Naive B cell (primary cell): ENCODE results near the gene ESD. TPM values are rescaled to one million over a fixed set of nuclear protein-coding genes. Genes with fewer than 3 reads are reported as not detected.

Experiments
- ATAC-seq, 2 donors: fragments of 150-1000 bp; cut with Tn5 transposase; 2 replicates each; pipeline ENCODE4 v1.10.0; 2021; ENCODE audit warnings: low read depth in 2 of 2, mild to moderate bottlenecking in 2 of 2, moderate library complexity in 2 of 2
- DNase-seq: peaks from one replicate; pipeline ENCODE4 v3.0.0; 2022
- H3K27ac Mint-ChIP-seq, 6 donors: one replicate each; pipeline ENCODE4 v1.8.0; 2020 to 2022; ENCODE audit warnings: mild to moderate bottlenecking in 6 of 6, mixed read lengths in 6 of 6, moderate library complexity in 5 of 6, inconsistent platforms in 2 of 6
- H3K27me3 Mint-ChIP-seq, 3 donors: one replicate each; pipeline ENCODE4 v1.8.0; 2021 to 2022; ENCODE audit warnings: mixed read lengths in 3 of 3, mild to moderate bottlenecking in 1 of 3
- H3K36me3 Mint-ChIP-seq, 2 donors: one replicate each; pipeline ENCODE4 v1.8.0; 2020 to 2022; ENCODE audit warnings: mixed read lengths in 2 of 2, inconsistent platforms in 1 of 2, mild to moderate bottlenecking in 1 of 2
- H3K4me1 Mint-ChIP-seq, 3 donors: one replicate each; pipeline ENCODE4 v1.8.0; 2020 to 2022; ENCODE audit warnings: mixed read lengths in 3 of 3, inconsistent platforms in 1 of 3, mild to moderate bottlenecking in 1 of 3, moderate library complexity in 1 of 3
- H3K4me3 Mint-ChIP-seq, 8 donors: one replicate each; pipeline ENCODE4 v1.8.0; 2020 to 2022; ENCODE audit warnings: mild to moderate bottlenecking in 8 of 8, mixed read lengths in 8 of 8, moderate library complexity in 8 of 8, inconsistent platforms in 2 of 8
- H3K9me3 Mint-ChIP-seq, 7 donors: one replicate each; pipeline ENCODE4 v1.8.0; 2020 to 2022; ENCODE audit warnings: mixed read lengths in 7 of 7, mild to moderate bottlenecking in 5 of 7, inconsistent platforms in 2 of 7, moderate library complexity in 1 of 7
- polyA plus RNA-seq, 6 donors: library from polyadenylated mRNA; unstranded; fragments of 300-500 nt; fragmentation: Illumina TruSeq; gene quantifications; one replicate each; pipeline ENCODE4 v1.2.3, GENCODE V29; 2021; ENCODE audit warnings: low read depth in 6 of 6

ESD gene
- polyA plus RNA-seq, 6 donors from 2014 or later: 96.9 to 178 (median 154) TPM

DNA sequence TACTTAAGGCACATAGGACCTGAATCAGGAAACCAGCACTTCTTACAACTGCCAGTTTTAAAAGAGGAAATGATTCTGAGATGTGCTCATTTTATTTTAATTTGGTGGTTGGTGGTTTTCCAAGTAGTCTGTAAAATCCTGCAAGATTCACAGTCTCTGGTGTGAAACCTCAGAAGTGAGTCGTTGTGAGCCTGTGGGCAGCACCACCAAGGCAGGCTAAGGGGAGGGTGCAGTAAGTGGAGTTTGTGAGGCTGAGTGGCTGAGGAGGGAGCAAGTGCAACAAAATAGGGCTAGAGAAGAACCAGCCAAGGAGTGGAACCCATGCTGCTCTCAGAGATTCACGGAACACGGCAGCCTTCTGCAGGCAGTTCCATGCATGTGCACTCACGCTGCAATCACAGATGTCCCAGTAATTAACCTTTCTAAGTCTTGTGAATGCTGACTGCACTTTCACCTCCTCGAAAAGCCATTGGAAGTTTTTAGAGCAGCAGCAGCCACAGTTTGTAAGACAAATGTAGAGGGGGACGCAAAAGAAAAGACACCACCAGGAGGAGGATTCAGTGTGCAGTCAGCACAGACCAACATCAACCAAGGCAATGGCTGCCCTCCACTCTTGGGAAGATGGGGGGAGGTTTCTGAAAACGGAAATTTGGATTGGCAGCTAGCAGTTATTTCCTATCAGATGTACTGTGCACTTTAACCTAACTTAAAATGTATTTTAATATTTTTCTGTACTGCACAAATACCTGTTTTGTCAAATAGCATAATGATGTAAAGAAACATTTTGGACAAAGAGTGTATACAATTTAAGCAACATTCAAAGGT, 44.9 kb downstream of the ESD start:
- ATAC-seq: peak; percentile 89 to 93
- H3K4me1 Mint-ChIP-seq: peaks cover 17 to 25% (median 20%) of the 10 kb centered on the region in 3 donors
- H3K9me3 Mint-ChIP-seq: no peaks in the 10 kb centered on the region
- peaks cover 5 to 24% of the 10 kb centered on the region in 2 donors for H3K36me3 Mint-ChIP-seq
- peak; percentile 59 for DNase-seq
- peak overlapping the region in 3 of 6 donors; percentile 0 to 19 (median 18) for H3K27ac Mint-ChIP-seq
- H3K4me3 Mint-ChIP-seq: peak overlapping the region in 6 of 8 donors; percentile 13 to 77 (median 39)
- peaks cover 0 to 2% (median 0%) of the 10 kb centered on the region in 3 donors for H3K27me3 Mint-ChIP-seq

GRCh38 chr13:46749951-46750350, 47.0 kb downstream of the ESD start:
- Mint-ChIP-seq H3K9me3 (no peaks in the 10 kb centered on the region), H3K4me3 (no peak overlapping the region), H3K27me3 (no peaks in the 10 kb centered on the region), H3K4me1 (peaks cover 16 to 21% (median 17%) of the 10 kb centered on the region in 3 donors), H3K36me3 (peaks cover 21 to 31% of the 10 kb centered on the region in 2 donors), H3K27ac (peak overlapping the region in 1 of 6 donors; percentile 30)
- DNase-seq: no peak
- no peak for ATAC-seq

- Mint-ChIP-seq H3K4me3 (no peak overlapping the region), H3K27me3 (no peaks in the 10 kb centered on the region), H3K27ac (peak overlapping the region in 1 of 6 donors; percentile 53), H3K36me3 (peaks cover 21 to 41% of the 10 kb centered on the region in 2 donors), H3K9me3 (no peaks in the 10 kb centered on the region), H3K4me1 (peaks cover 13 to 17% (median 16%) of the 10 kb centered on the region in 3 donors)
- ATAC-seq: no peak
- DNase-seq: no peak
Measured at GRCh38 chr13:46748300-46748699, 48.7 kb downstream of the ESD start.

DNA sequence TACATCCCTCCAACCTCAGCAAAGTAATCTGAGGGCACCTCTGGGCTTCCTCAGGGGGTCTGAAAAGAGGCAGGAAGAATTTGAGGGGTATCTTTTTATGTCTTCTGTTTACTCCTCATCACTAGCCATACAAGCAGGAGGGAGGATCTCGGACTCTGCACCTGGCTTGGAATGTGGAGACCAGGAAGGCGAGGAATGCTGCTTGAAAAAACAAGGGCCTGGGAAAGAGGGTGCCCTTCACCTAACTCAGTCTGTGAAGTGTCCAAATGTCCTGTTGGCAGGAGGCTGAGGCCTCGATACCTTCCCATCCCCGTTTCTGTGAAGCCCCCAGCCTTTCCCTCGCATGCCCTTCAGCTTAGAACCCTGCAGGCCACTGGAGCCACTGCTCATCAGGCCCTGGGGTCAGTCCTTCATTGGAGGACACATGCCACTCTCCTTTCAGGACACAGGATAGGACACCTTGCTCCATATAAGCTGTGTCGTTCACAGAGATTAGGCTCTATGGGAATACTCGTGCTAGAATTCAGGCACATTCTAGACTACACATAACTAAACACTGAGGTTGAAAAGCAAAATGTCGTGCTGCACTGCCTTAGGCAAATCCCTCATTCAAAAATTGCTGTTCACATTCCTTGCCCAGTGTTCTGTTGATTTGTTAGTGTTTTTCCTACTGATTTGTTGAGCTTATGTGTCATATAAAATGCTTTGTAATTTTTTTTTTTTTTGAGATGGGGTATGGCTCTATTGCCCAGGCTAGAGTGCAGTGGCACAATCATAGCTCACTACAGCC, 49.7 kb downstream of the ESD start:
- Mint-ChIP-seq H3K27ac (peak overlapping the region in 2 of 6 donors; percentile 26 to 48), H3K4me1 (peaks cover 10 to 14% (median 14%) of the 10 kb centered on the region in 3 donors), H3K4me3 (no peak overlapping the region), H3K36me3 (peaks cover 22 to 41% of the 10 kb centered on the region in 2 donors), H3K27me3 (no peaks in the 10 kb centered on the region), H3K9me3 (no peaks in the 10 kb centered on the region)
- ATAC-seq (no peak), DNase-seq (no peak)

DNA sequence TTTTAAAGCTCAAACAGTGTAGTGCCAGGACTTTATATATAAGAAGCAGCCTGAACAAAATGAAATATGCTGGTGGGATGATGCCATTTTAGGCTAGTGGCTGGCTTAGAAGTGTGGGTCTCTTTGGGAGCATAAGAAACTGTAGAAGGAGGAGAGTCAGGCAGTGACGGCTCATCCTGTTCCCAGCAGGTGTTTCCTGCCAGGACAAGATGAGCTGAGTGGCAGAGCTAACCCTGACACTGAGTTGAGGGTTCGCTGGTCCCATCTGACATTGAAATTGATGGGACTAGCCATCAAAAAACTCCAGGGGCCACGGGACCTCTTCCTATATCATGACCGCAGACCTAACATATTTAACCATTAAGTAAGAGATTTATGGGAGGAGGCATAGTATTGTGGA, 51.3 kb downstream of the ESD start:
- Mint-ChIP-seq H3K27me3 (no peaks in the 10 kb centered on the region), H3K4me1 (peaks cover 0 to 3% (median 2%) of the 10 kb centered on the region in 3 donors), H3K36me3 (peaks cover 32 to 52% of the 10 kb centered on the region in 2 donors), H3K27ac (peak overlapping the region in 2 of 6 donors; percentile 36 to 47), H3K9me3 (no peaks in the 10 kb centered on the region), H3K4me3 (no peak overlapping the region)
- ATAC-seq: no peak
- DNase-seq: no peak

DNA sequence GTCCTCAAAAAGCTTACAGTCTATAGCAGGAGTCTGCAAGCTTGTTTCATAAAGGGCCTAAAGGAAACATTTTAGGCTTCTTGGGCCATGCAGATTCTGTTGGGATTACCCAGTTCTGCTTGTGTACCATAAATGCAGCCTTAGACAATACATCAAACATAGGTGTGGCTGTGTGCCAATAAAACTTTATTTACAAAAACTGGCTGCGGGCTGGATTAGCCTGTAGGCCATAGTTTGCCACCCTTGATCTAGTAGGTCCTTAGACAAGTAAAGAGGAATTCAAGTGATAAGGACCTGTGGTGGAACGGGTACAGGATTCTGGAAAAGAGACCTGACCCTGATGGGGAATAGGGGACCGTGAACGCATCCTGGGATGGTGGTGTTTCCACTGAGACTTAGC, 51.9 kb downstream of the ESD start:
- Mint-ChIP-seq H3K27ac (peak overlapping the region in 2 of 6 donors; percentile 67 to 78), H3K9me3 (no peaks in the 10 kb centered on the region), H3K27me3 (no peaks in the 10 kb centered on the region), H3K4me3 (no peak overlapping the region), H3K36me3 (peaks cover 32 to 45% of the 10 kb centered on the region in 2 donors), H3K4me1 (peaks cover 0 to 3% (median 0%) of the 10 kb centered on the region in 3 donors)
- DNase-seq (no peak), ATAC-seq (no peak)

DNA sequence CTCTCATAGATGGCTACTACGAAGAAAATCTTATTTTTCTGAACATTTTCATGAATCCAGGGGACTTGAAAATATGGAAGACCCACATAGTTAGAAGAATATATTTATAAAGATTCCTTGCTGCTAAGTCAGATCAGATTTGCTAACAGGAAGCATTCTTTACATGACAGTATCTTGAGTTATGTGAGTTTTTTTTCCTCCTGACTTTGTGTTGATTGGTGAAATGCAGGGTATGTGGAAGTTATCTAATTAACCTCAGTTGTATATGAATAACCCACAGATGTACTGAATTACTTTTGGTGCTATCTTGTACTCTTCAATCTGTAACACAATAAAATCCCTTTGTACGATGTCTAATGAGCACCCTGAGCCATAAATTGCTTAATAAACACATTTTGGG, 53.8 kb downstream of the ESD start:
- H3K9me3 Mint-ChIP-seq: no peaks in the 10 kb centered on the region
- peaks cover 32% of the 10 kb centered on the region in 2 donors for H3K36me3 Mint-ChIP-seq
- H3K27ac Mint-ChIP-seq: no peak overlapping the region
- DNase-seq (no peak), ATAC-seq (no peak)
- H3K27me3 Mint-ChIP-seq: no peaks in the 10 kb centered on the region
- peaks cover 0 to 3% (median 0%) of the 10 kb centered on the region in 3 donors for H3K4me1 Mint-ChIP-seq
- H3K4me3 Mint-ChIP-seq: no peak overlapping the region

DNA sequence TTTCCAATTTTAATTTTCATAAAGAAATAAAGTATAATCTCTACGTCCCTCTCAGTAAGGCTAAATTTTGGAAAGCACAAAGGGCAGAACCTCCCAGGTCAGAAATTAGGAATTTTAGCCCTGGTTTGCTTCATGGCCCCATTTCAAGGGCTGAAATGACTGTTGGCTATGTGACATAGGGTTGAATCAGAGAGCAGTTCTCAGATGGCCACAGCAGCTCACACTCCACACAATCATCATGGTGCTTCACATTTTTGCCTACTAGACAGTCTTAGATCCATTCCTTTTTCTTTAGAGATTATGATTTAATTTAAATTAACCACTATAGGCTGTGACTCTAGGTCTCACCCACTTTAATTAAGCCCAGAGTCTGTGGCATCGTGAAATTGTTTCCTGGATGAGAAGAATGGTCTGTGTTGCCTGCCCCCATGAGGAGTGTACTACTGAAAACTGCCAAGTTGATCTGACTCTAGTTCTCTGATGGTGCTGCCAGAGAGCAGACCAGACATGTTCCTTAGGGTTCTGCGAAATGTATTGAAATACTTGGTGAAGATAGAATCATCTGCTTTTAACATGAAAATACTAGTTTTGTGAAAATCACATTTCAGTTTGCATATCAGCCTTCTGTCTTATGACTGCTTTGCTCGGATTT, 57.4 kb downstream of the ESD start:
- Mint-ChIP-seq H3K27me3 (no peaks in the 10 kb centered on the region), H3K27ac (no peak overlapping the region), H3K4me1 (no peaks in the 10 kb centered on the region), H3K36me3 (peaks cover 11 to 21% of the 10 kb centered on the region in 2 donors), H3K4me3 (no peak overlapping the region), H3K9me3 (no peaks in the 10 kb centered on the region)
- ATAC-seq (no peak), DNase-seq (no peak)

- no peak for ATAC-seq
- Mint-ChIP-seq H3K4me1 (no peaks in the 10 kb centered on the region), H3K4me3 (no peak overlapping the region), H3K36me3 (peaks cover 11 to 13% of the 10 kb centered on the region in 2 donors), H3K27ac (no peak overlapping the region), H3K9me3 (no peaks in the 10 kb centered on the region), H3K27me3 (no peaks in the 10 kb centered on the region)
- DNase-seq: no peak
Measured at GRCh38 chr13:46738766-46739165, 58.2 kb downstream of the ESD start.

- H3K4me1 Mint-ChIP-seq: no peaks in the 10 kb centered on the region
- DNase-seq: no peak
- no peaks in the 10 kb centered on the region for H3K9me3 Mint-ChIP-seq
- H3K36me3 Mint-ChIP-seq: peaks cover 11 to 13% of the 10 kb centered on the region in 2 donors
- no peak overlapping the region for H3K27ac Mint-ChIP-seq
- no peak overlapping the region for H3K4me3 Mint-ChIP-seq
- H3K27me3 Mint-ChIP-seq: no peaks in the 10 kb centered on the region
- ATAC-seq: no peak
Measured at GRCh38 chr13:46738055-46738454, 58.9 kb downstream of the ESD start.

DNA sequence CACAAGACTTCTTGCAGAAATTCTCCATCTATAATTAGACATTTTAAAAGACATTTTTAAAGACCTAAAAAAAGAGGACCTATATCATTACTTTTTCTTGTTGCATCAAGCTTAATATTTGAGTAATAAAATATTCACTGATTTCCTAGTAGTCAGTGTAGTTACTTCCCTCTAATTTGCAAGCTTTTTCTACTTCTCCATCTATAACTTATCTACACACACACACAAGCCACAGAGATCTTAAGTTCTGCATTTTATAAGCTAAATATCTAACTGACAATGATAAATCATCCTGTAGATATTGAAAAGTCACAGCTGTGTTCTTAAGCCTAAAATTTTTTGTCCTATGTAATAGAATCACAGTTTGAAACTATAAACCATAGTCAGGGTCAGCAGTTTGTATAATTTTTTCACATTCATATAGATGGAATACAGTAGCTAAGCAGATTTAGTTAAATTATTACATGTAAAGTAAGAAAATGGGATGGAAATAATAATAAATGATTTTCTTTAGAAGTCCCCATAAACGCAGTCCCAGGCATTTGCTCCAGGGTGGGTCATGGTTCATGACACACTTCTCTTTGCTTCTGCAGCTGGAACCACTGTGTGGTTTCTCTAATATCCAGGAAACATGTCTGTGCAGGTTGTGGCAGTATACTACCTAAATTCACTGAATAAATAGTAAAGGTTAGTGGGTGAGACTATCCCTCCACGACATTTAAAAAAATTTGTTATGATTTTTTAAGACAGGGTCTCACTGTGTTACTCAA, 60.2 kb downstream of the ESD start:
- DNase-seq (no peak), ATAC-seq (no peak)
- no peak overlapping the region for H3K4me3 Mint-ChIP-seq
- no peaks in the 10 kb centered on the region for H3K4me1 Mint-ChIP-seq
- H3K27me3 Mint-ChIP-seq: no peaks in the 10 kb centered on the region
- no peaks in the 10 kb centered on the region for H3K9me3 Mint-ChIP-seq
- no peak overlapping the region for H3K27ac Mint-ChIP-seq
- H3K36me3 Mint-ChIP-seq: peaks cover 12% of the 10 kb centered on the region in 2 donors

- Mint-ChIP-seq H3K27me3 (no peaks in the 10 kb centered on the region), H3K4me1 (no peaks in the 10 kb centered on the region), H3K36me3 (peaks cover 7 to 10% of the 10 kb centered on the region in 2 donors), H3K4me3 (no peak overlapping the region), H3K27ac (no peak overlapping the region), H3K9me3 (no peaks in the 10 kb centered on the region)
- no peak for ATAC-seq
- DNase-seq: no peak
Measured at GRCh38 chr13:46735425-46735824, 61.5 kb downstream of the ESD start.

DNA sequence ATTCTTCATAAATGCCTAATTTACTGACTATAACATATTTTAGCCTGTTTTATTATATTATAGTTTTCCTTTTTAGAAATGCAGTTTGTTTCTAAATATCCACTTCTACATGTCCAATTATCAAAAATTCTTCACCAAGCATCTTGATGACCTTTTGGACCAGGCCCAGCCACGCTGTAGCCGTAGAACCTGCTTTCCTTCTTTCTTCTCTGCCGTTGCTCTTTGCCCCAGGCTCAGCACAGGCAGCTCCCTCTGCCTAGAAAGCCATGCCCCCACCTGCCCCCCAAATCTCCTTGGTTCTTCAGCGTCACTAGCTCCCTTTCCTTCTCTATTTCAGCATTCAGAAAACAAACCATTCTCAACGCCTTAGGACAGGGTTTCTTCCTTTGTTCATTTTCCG, 65.4 kb downstream of the ESD start:
- Mint-ChIP-seq H3K27ac (no peak overlapping the region), H3K36me3 (peaks cover 24 to 25% of the 10 kb centered on the region in 2 donors), H3K4me1 (no peaks in the 10 kb centered on the region), H3K27me3 (no peaks in the 10 kb centered on the region), H3K4me3 (no peak overlapping the region), H3K9me3 (no peaks in the 10 kb centered on the region)
- no peak for DNase-seq
- no peak for ATAC-seq
